HepG2 (cell line): ENCODE measurements around the gene NLRX1. TPM values are rescaled to one million over a fixed set of nuclear protein-coding genes. Genes with fewer than 3 reads are reported as not detected.

Experiments used
- AKAP8 ChIP-seq: sonication (generic); formaldehyde crosslinking; IDR thresholded peaks from 2 replicates; pipeline ENCODE4 v1.5.1; 2020; ENCODE audit warnings: mild to moderate bottlenecking, missing genetic modification reagents
- HHEX ChIP-seq: IDR thresholded peaks from 2 replicates; pipeline ENCODE4 v1.6.1; 2016; ENCODE audit warnings: control low read depth
- MTA3 ChIP-seq: sonication (generic); formaldehyde crosslinking; IDR thresholded peaks from 2 replicates; pipeline ENCODE4 v1.4.0; 2020; ENCODE audit warnings: missing genetic modification reagents
- NFIC ChIP-seq: IDR thresholded peaks from 2 replicates; pipeline ENCODE4 v1.6.1; 2012; ENCODE audit warnings: mild to moderate bottlenecking, low read length, inconsistent platforms
- POGZ ChIP-seq: sonication (generic); formaldehyde crosslinking; IDR thresholded peaks from 2 replicates; pipeline ENCODE4 v1.4.0; 2020; ENCODE audit warnings: mild to moderate bottlenecking, missing genetic modification reagents
- POLR2A ChIP-seq, 2 experiments: IDR thresholded peaks; 2 replicates each; pipeline ENCODE4 v1.6.1; 2011; ENCODE audit warnings: low read depth in 2 of 2, low read length in 2 of 2, mild to moderate bottlenecking in 1 of 2, moderate library complexity in 1 of 2; ENCODE audit not compliant: insufficient read depth in 1 of 2
- RBAK ChIP-seq: sonication (generic); formaldehyde crosslinking; IDR thresholded peaks from 2 replicates; pipeline ENCODE4 v1.5.1; 2020; ENCODE audit warnings: mild to moderate bottlenecking, missing genetic modification reagents
- SMYD3 ChIP-seq: sonication (generic); formaldehyde crosslinking; IDR thresholded peaks from 2 replicates; pipeline ENCODE4 v1.8.1; 2023; ENCODE audit warnings: mild to moderate bottlenecking, missing genetic modification reagents
- SRY ChIP-seq: sonication (generic); formaldehyde crosslinking; IDR thresholded peaks from 2 replicates; pipeline ENCODE4 v1.8.0; 2022; ENCODE audit warnings: mild to moderate bottlenecking, missing genetic modification reagents
- TAF1 ChIP-seq: sonication (generic); formaldehyde crosslinking; IDR thresholded peaks from 2 replicates; pipeline ENCODE4 v1.4.0; 2020; ENCODE audit warnings: missing genetic modification reagents
- U2AF1 ChIP-seq: fragments of 200-400 bp; formaldehyde crosslinking; optimal IDR thresholded peaks from 2 replicates; pipeline ENCODE3; 2017; ENCODE audit warnings: mild to moderate bottlenecking, low read depth, low read length
- ZBTB3 ChIP-seq: sonication (generic); formaldehyde crosslinking; IDR thresholded peaks from 2 replicates; pipeline ENCODE4 v1.4.0; 2020; ENCODE audit warnings: low read depth, mild to moderate bottlenecking, moderate library complexity, missing genetic modification reagents, borderline replicate concordance
- ZIK1 ChIP-seq: sonication (generic); formaldehyde crosslinking; IDR thresholded peaks from 2 replicates; pipeline ENCODE4 v1.5.0; 2020; ENCODE audit warnings: mild to moderate bottlenecking, low read depth, missing genetic modification reagents, borderline replicate concordance
- ZNF232 ChIP-seq: sonication (generic); formaldehyde crosslinking; IDR thresholded peaks from 2 replicates; pipeline ENCODE4 v1.4.0; 2020; ENCODE audit warnings: missing genetic modification reagents, borderline replicate concordance
- ZNF670 ChIP-seq: sonication (generic); formaldehyde crosslinking; IDR thresholded peaks from 2 replicates; pipeline ENCODE4 v1.8.0; 2022; ENCODE audit warnings: mild to moderate bottlenecking, missing genetic modification reagents, borderline replicate concordance
- polyA plus RNA-seq, 8 experiments: library from polyadenylated mRNA; depleted of rRNA in 3 of 8; stranded (reverse) in 7 of 8; unstranded in 1 of 8; fragments of >200 nt; fragmentation: Illumina TruSeq in 4 of 8; extraction: Trizol in 4 of 8; gene quantifications; 2 replicates each; pipeline versions ENCODE4 v1.2.1 to v1.2.3, GENCODE V29; 2011 to 2016; ENCODE audit warnings: low read depth in 4 of 8, missing spikeins in 1 of 8, mixed read lengths in 1 of 8; ENCODE audit not compliant: insufficient read depth in 1 of 8
- total RNA-seq, 5 experiments: library from RNA; depleted of rRNA; stranded (reverse); fragments of >200 nt; fragmentation: Illumina TruSeq; extraction: Trizol; gene quantifications; 2 replicates each; pipeline ENCODE4 v1.2.3, GENCODE V29; 2016; ENCODE audit warnings: low read depth in 1 of 5
- TF ChIP-seq, protein P1 (sequence below), 2 experiments: sonication (generic) in 1 of 2; formaldehyde crosslinking in 1 of 2; IDR thresholded peaks; 2 replicates each; pipeline versions ENCODE4 v1.4.0 to v1.6.1; 2016 to 2020; ENCODE audit warnings: borderline replicate concordance in 1 of 2, low read depth in 1 of 2, mild to moderate bottlenecking in 1 of 2, missing genetic modification reagents in 1 of 2
- TF ChIP-seq, protein P2 (sequence below): IDR thresholded peaks from 2 replicates; pipeline ENCODE4 v1.6.1; 2016; ENCODE audit warnings: missing genetic modification reagents, missing compliant biosample characterization
- TF ChIP-seq, protein P3 (sequence below), 2 experiments: sonication (generic) in 1 of 2; formaldehyde crosslinking in 1 of 2; IDR thresholded peaks; 2 replicates each; pipeline versions ENCODE4 v1.4.0 to v1.6.1; 2018 to 2020; ENCODE audit warnings: missing genetic modification reagents in 2 of 2, borderline replicate concordance in 1 of 2, low read depth in 1 of 2, mild to moderate bottlenecking in 1 of 2, missing biosample characterization in 1 of 2
- TF ChIP-seq, protein P4 (sequence below): IDR thresholded peaks from 2 replicates; pipeline ENCODE4 v1.6.1; 2012; ENCODE audit warnings: low read depth, low read length, improper control_type of control experiment

Gene NLRX1
- total and polyA plus RNA-seq, 2 of the 13 experiments (the other 11 are each of a cell fraction or from before 2014, with no cell fraction given) = 8.7 to 11.0 TPM

DNA sequence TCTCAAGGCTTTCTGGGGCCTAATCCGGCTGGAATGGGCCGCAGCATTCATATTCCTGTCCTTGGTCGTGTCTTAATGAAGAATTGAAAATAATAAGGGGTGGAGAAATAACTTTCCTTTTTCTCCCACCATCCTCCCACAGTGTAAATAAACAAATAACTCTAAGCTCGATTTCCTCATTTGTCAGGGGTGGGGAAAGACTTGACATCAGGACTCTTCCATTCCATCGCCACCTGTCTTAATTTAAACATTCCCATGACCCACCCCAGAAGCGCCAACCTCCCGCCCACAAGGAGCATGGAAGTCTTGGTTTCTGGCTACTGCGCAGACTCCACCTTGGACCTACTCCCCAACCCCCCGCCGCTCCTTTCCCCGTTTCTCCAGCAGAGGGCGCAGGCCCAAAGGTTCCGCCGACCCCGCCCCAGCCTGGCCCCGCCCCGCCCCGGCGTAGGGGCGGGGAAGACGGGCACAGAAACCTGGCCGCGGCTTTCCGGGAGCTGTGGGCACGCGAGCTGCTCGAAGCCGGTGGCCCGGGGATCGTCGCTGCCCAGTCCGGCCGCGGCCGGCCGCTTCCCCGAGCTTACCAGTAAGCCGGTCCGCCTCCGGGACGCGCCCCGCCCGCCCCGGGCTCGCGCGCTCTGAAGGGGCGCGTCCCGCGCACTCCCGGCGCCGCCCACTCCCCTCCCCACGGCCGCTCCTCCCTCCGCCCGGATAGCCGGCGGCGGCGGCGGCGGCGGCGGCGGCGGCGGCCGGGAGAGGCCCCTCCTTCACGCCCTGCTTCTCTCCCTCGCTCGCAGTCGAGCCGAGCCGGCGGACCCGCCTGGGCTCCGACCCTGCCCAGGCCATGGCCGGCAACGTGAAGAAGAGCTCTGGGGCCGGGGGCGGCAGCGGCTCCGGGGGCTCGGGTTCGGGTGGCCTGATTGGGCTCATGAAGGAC, 37.3 kb downstream of the NLRX1 start, which contains the start of gene CBL (continued):
- TF ChIP-seq, protein P1, sequence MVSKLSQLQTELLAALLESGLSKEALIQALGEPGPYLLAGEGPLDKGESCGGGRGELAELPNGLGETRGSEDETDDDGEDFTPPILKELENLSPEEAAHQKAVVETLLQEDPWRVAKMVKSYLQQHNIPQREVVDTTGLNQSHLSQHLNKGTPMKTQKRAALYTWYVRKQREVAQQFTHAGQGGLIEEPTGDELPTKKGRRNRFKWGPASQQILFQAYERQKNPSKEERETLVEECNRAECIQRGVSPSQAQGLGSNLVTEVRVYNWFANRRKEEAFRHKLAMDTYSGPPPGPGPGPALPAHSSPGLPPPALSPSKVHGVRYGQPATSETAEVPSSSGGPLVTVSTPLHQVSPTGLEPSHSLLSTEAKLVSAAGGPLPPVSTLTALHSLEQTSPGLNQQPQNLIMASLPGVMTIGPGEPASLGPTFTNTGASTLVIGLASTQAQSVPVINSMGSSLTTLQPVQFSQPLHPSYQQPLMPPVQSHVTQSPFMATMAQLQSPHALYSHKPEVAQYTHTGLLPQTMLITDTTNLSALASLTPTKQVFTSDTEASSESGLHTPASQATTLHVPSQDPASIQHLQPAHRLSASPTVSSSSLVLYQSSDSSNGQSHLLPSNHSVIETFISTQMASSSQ (IDR thresholded peaks at IDR 0.05; ENCODE audit: low read depth) = no peak
- TF ChIP-seq, protein P1 (CRISPR knock-in tag; IDR thresholded peaks at IDR 0.05; ENCODE audit: borderline replicate concordance) = no peak
- peak; percentile 41 for TF ChIP-seq TAF1 (CRISPR knock-in tag)
- TF ChIP-seq U2AF1 = no peak
- TF ChIP-seq ZNF232 = no peak
- peak; percentile 72; the same call in 1 of the 2 replicates for TF ChIP-seq ZNF670 (CRISPR knock-in tag)
- TF ChIP-seq ZIK1 (CRISPR knock-in tag) = 0 out of 2 replicates have a peak, but pooled peaks have one; percentile 57
- TF ChIP-seq, protein P2, sequence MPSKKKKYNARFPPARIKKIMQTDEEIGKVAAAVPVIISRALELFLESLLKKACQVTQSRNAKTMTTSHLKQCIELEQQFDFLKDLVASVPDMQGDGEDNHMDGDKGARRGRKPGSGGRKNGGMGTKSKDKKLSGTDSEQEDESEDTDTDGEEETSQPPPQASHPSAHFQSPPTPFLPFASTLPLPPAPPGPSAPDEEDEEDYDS (CRISPR knock-in tag) = 0 out of 2 replicates have a peak, but pooled peaks have one; percentile 36
- TF ChIP-seq SRY (CRISPR knock-in tag) = 0 out of 2 replicates have a peak, but pooled peaks have one; percentile 12
- no peak for TF ChIP-seq HHEX (CRISPR knock-in tag)
- no peak for TF ChIP-seq RBAK (CRISPR knock-in tag)
- peak in 1 of 2 experiments; percentile 53; a peak in 1 of 4 replicates for TF ChIP-seq POLR2A (IDR thresholded peaks at IDR 0.05; ENCODE audit: insufficient read depth in 1 of 2, low read depth in 2 of 2, low read length in 2 of 2)
- TF ChIP-seq SMYD3 (CRISPR knock-in tag) = no peak
- TF ChIP-seq NFIC = no peak
- TF ChIP-seq AKAP8 (CRISPR knock-in tag) = no peak
- TF ChIP-seq ZBTB3 (CRISPR knock-in tag) = no peak
- no peak for TF ChIP-seq MTA3
- TF ChIP-seq POGZ (CRISPR knock-in tag) = peak; percentile 31; the same call in 1 of the 2 replicates
- TF ChIP-seq, protein P3, sequence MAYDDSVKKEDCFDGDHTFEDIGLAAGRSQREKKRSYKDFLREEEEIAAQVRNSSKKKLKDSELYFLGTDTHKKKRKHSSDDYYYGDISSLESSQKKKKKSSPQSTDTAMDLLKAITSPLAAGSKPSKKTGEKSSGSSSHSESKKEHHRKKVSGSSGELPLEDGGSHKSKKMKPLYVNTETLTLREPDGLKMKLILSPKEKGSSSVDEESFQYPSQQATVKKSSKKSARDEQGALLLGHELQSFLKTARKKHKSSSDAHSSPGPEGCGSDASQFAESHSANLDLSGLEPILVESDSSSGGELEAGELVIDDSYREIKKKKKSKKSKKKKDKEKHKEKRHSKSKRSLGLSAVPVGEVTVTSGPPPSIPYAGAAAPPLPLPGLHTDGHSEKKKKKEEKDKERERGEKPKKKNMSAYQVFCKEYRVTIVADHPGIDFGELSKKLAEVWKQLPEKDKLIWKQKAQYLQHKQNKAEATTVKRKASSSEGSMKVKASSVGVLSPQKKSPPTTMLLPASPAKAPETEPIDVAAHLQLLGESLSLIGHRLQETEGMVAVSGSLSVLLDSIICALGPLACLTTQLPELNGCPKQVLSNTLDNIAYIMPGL (CRISPR knock-in tag; IDR thresholded peaks at IDR 0.05; ENCODE audit: borderline replicate concordance in 1 of 2, low read depth in 1 of 2) = peak in 1 of 2 experiments; percentile 26; a peak in 2 of 4 replicates
- TF ChIP-seq, protein P4, sequence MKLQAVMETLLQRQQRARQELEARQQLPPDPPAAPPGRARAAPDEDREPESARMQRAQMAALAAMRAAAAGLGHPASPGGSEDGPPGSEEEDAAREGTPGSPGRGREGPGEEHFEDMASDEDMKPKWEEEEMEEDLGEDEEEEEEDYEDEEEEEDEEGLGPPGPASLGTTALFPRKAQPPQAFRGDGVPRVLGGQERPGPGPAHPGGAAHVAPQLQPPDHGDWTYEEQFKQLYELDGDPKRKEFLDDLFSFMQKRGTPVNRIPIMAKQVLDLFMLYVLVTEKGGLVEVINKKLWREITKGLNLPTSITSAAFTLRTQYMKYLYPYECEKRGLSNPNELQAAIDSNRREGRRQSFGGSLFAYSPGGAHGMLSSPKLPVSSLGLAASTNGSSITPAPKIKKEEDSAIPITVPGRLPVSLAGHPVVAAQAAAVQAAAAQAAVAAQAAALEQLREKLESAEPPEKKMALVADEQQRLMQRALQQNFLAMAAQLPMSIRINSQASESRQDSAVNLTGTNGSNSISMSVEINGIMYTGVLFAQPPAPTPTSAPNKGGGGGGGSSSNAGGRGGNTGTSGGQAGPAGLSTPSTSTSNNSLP = no peak
